ENCODE results near the gene ZSCAN2. TPM values are rescaled to one million over a fixed set of nuclear protein-coding genes. Genes with fewer than 3 reads are reported as not detected.

Gene ZSCAN2
- 13.1 to 17.1 TPM (median 14.9 TPM) in 5 replicates for total RNA-seq (2022; extraction: Qiagen RNA extraction; ENCODE audit: low read depth)

GRCh38 chr15:84600687-84601554, at the start of gene ZSCAN2:
Gene ZSCAN2 (plus strand): TSS chr15:84601009. CDS start chr15:84603928, 2,919 bp downstream.

GRCh38 chr15:84653910-84654688, 53.3 kb downstream of the ZSCAN2 start, which contains the start of gene WDR73:
Gene WDR73 (minus strand): TSS chr15:84654283. CDS start chr15:84654274, 9 bp downstream.

GRCh38 chr15:84658080-84658787, 57.4 kb downstream of the ZSCAN2 start, which contains the start of gene NMB:
Gene NMB (minus strand): TSS chr15:84658199. CDS start chr15:84658152, 47 bp downstream.

Other genes with a start within 250 kb of the ZSCAN2 start
- 38.9 to 54.0 TPM (median 40.3 TPM) in 5 replicates for gene WDR73, start 53.3 kb downstream of the ZSCAN2 start, total RNA-seq (2022; extraction: Qiagen RNA extraction; ENCODE audit: low read depth)
- gene NMB, start 57.2 kb downstream of the ZSCAN2 start, total RNA-seq (2022; extraction: Qiagen RNA extraction; ENCODE audit: low read depth): 15.2 to 25.8 TPM (median 23.7 TPM) in 5 replicates
- gene SEC11A, start 115.1 kb downstream of the ZSCAN2 start, total RNA-seq (2022; extraction: Qiagen RNA extraction; ENCODE audit: low read depth): 322 to 463 TPM (median 332 TPM) in 5 replicates
- gene ZNF592, start 147.6 kb downstream of the ZSCAN2 start, total RNA-seq (2022; extraction: Qiagen RNA extraction; ENCODE audit: low read depth): 16.8 to 22.3 TPM (median 21.8 TPM) in 5 replicates
- gene ALPK3, start 216.3 kb downstream of the ZSCAN2 start, total RNA-seq (2022; extraction: Qiagen RNA extraction; ENCODE audit: low read depth): 0.03 to 0.21 TPM (median 0.10 TPM) in 5 replicates